Measurements from ENCODE around the gene PPP1R2B. TPM values are rescaled to one million over a fixed set of nuclear protein-coding genes. Genes with fewer than 3 reads are reported as not detected.
"Not testable (repeated sequence)": the region's sequence is repeated elsewhere in the genome, so short reads cannot be mapped to it uniquely, and the experiment has no call there.

The PPP1R2B gene
- total RNA-seq, 2 donors from 2014 or later: not detected

- no peak overlapping the region for H3K27ac ChIP-seq
- no peaks in the 10 kb centered on the region for H3K9me3 ChIP-seq
- no peak for DNase-seq (ENCODE audit: low spot score)
- TF ChIP-seq CTCF (IDR thresholded peaks at IDR 0.05): no peak
- ATAC-seq (ENCODE audit: insufficient number of reproducible peaks, low FRiP score, low read depth): no peak
- no peaks in the 10 kb centered on the region for H3K36me3 ChIP-seq
- H3K4me1 ChIP-seq (ENCODE audit: control insufficient read depth in 1 of 2, low read depth in 2 of 2): no peaks in the 10 kb centered on the region
- no peak overlapping the region for H3K4me3 ChIP-seq
- H3K27me3 ChIP-seq (replicated peaks; ENCODE audit: insufficient read depth): no peaks in the 10 kb centered on the region
Observed at GRCh38 chr5:156838961-156839360, 11.1 kb upstream of the PPP1R2B start.

- TF ChIP-seq CTCF (IDR thresholded peaks at IDR 0.05): no peak
- no peak for DNase-seq (ENCODE audit: low spot score)
- H3K27me3 ChIP-seq (replicated peaks; ENCODE audit: insufficient read depth): no peaks in the 10 kb centered on the region
- H3K9me3 ChIP-seq: no peaks in the 10 kb centered on the region
- no peak for ATAC-seq (ENCODE audit: insufficient number of reproducible peaks, low FRiP score, low read depth)
- no peak overlapping the region for H3K4me3 ChIP-seq
- H3K4me1 ChIP-seq (ENCODE audit: control insufficient read depth in 1 of 2, low read depth in 2 of 2): no peaks in the 10 kb centered on the region
- H3K36me3 ChIP-seq: no peaks in the 10 kb centered on the region
- H3K27ac ChIP-seq: no peak overlapping the region
Observed at GRCh38 chr5:156841737-156842136, 8.4 kb upstream of the PPP1R2B start.

GRCh38 chr5:156846914-156847313, 3.2 kb upstream of the PPP1R2B start:
- no peaks in the 10 kb centered on the region for H3K4me1 ChIP-seq (ENCODE audit: control insufficient read depth in 1 of 2, low read depth in 2 of 2)
- H3K36me3 ChIP-seq: no peaks in the 10 kb centered on the region
- no peaks in the 10 kb centered on the region for H3K27me3 ChIP-seq (replicated peaks; ENCODE audit: insufficient read depth)
- no peak overlapping the region for H3K4me3 ChIP-seq
- H3K9me3 ChIP-seq: no peaks in the 10 kb centered on the region
- DNase-seq (ENCODE audit: low spot score) (no peak), ATAC-seq (ENCODE audit: insufficient number of reproducible peaks, low FRiP score, low read depth) (no peak)
- TF ChIP-seq CTCF (IDR thresholded peaks at IDR 0.05): no peak
- H3K27ac ChIP-seq: no peak overlapping the region

- H3K36me3 ChIP-seq; ATAC-seq (ENCODE audit: insufficient number of reproducible peaks, low FRiP score, low read depth); H3K4me1 ChIP-seq (ENCODE audit: control insufficient read depth in 1 of 2, low read depth in 2 of 2); H3K27me3 ChIP-seq (replicated peaks; ENCODE audit: insufficient read depth); H3K9me3 ChIP-seq; DNase-seq (ENCODE audit: low spot score); H3K27ac ChIP-seq; H3K4me3 ChIP-seq: not testable (repeated sequence)
Observed at GRCh38 chr5:156848447-156848846, 1.6 kb upstream of the PPP1R2B start.

- TF ChIP-seq CTCF (IDR thresholded peaks at IDR 0.05): no peak
- DNase-seq (ENCODE audit: low spot score) (no peak), ATAC-seq (ENCODE audit: insufficient number of reproducible peaks, low FRiP score, low read depth) (no peak)
- H3K9me3 ChIP-seq: peaks cover 7% of the 10 kb centered on the region
- H3K4me3 ChIP-seq: no peak overlapping the region
- H3K4me1 ChIP-seq (ENCODE audit: control insufficient read depth in 1 of 2, low read depth in 2 of 2): no peaks in the 10 kb centered on the region
- H3K27ac ChIP-seq: no peak overlapping the region
- H3K27me3 ChIP-seq (replicated peaks; ENCODE audit: insufficient read depth): no peaks in the 10 kb centered on the region
- no peaks in the 10 kb centered on the region for H3K36me3 ChIP-seq
Observed at GRCh38 chr5:156851880-156852279, 1.8 kb downstream of the PPP1R2B start.

GRCh38 chr5:156853055-156853454, 3.0 kb downstream of the PPP1R2B start:
- H3K27ac ChIP-seq; H3K36me3 ChIP-seq; ATAC-seq (ENCODE audit: insufficient number of reproducible peaks, low FRiP score, low read depth); H3K27me3 ChIP-seq (replicated peaks; ENCODE audit: insufficient read depth); DNase-seq (ENCODE audit: low spot score); H3K4me3 ChIP-seq; H3K4me1 ChIP-seq (ENCODE audit: control insufficient read depth in 1 of 2, low read depth in 2 of 2); H3K9me3 ChIP-seq: not testable (repeated sequence)

Data from thoracic aorta (tissue), 2 donors.